Lung (tissue), 12 donors: ENCODE data around the gene CASQ2. TPM values are rescaled to one million over a fixed set of nuclear protein-coding genes. Genes with fewer than 3 reads are reported as not detected.

Experiments
- ATAC-seq: fragments of 200-7000 bp; cut with Tn5 transposase; one replicate; pipeline ENCODE4 v1.9.1; 2020; ENCODE audit warnings: moderate number of reproducible peaks; ENCODE audit not compliant: insufficient read depth, low FRiP score
- DNase-seq, 3 donors: peaks; one replicate each; pipeline ENCODE4 v3.0.0-alpha.2; 2013 to 2017
- H3K27ac ChIP-seq, 2 donors: one replicate each; pipeline ENCODE4 v1.5.1; 2013; ENCODE audit warnings: mild to moderate bottlenecking in 2 of 2, moderate library complexity in 2 of 2, control low read depth in 1 of 2, inconsistent platforms in 1 of 2, low read depth in 1 of 2, low read length in 1 of 2
- H3K27me3 ChIP-seq, 3 donors: one replicate each; pipeline ENCODE4 v1.5.1; 2013; ENCODE audit warnings: low read length in 2 of 3; ENCODE audit not compliant: control insufficient read depth in 3 of 3, insufficient read depth in 3 of 3
- H3K36me3 ChIP-seq, 4 donors: one replicate each; pipeline ENCODE4 v1.5.1; 2013; ENCODE audit warnings: low read length in 4 of 4, mild to moderate bottlenecking in 1 of 4, moderate library complexity in 1 of 4; ENCODE audit not compliant: control insufficient read depth in 4 of 4, insufficient read depth in 4 of 4
- H3K4me1 ChIP-seq, 5 donors: one replicate each; pipeline ENCODE4 v1.5.1; 2013; ENCODE audit warnings: low read length in 5 of 5, mild to moderate bottlenecking in 2 of 5, moderate library complexity in 1 of 5; ENCODE audit not compliant: control insufficient read depth in 5 of 5, insufficient read depth in 5 of 5
- H3K4me3 ChIP-seq: one replicate; pipeline ENCODE4 v1.5.1; 2013; ENCODE audit warnings: mild to moderate bottlenecking, control low read depth, moderate library complexity
- H3K9ac ChIP-seq, 2 donors: one replicate each; pipeline ENCODE4 v1.5.1; 2013; ENCODE audit warnings: low read length in 2 of 2, control low read depth in 1 of 2; ENCODE audit not compliant: insufficient read depth in 1 of 2
- H3K9me3 ChIP-seq, 4 donors: one replicate each; pipeline ENCODE4 v1.5.1; 2013; ENCODE audit warnings: low read length in 3 of 4, mild to moderate bottlenecking in 1 of 4, moderate library complexity in 1 of 4; ENCODE audit not compliant: control insufficient read depth in 4 of 4, insufficient read depth in 3 of 4
- WGBS, 2 donors: extraction: QIAGEN DNeasy Blood & Tissue Kit; methylation state at CpG; one replicate each; pipeline ENCODE4 v1.1.7; 2013; 5-methylcytosine and 5-hydroxymethylcytosine counted together
- polyA plus RNA-seq, 2 donors: library from polyadenylated mRNA; stranded (reverse); fragments of 200-250 nt; gene quantifications; one replicate each; pipeline ENCODE4 v1.2.1, GENCODE V29; 2013
- total RNA-seq, 2 donors: library from RNA; depleted of rRNA in 1 of 2; stranded (reverse); fragments of >200 nt in 1 of 2; gene quantifications; one replicate each; pipeline ENCODE4 v1.2.1, GENCODE V29; 2014 to 2021
- TF ChIP-seq, protein P1 (sequence below): IDR thresholded peaks from 2 replicates; pipeline ENCODE4 v1.5.1; 2012; ENCODE audit warnings: mild to moderate bottlenecking; ENCODE audit errors: control extremely low read depth, extremely low read depth
- donor health status: control.
- donor health status: control.
- donor health status: Bipolar disorder and iron deficiency.
- donor health status: healthy.
- donor health status: DM: yes; HTN: yes; CAD: no.

CASQ2 gene
- total and polyA plus RNA-seq, 4 donors, result 0.50 to 3.4 (median 1.4) TPM

- H3K27me3 ChIP-seq, result peaks cover 0 to 8% (median 0%) of the 10 kb centered on the region in 3 donors
- ATAC-seq (peak; percentile 90), DNase-seq (peak; percentile 80 to 92 (median 92))
- TF ChIP-seq, protein P1, sequence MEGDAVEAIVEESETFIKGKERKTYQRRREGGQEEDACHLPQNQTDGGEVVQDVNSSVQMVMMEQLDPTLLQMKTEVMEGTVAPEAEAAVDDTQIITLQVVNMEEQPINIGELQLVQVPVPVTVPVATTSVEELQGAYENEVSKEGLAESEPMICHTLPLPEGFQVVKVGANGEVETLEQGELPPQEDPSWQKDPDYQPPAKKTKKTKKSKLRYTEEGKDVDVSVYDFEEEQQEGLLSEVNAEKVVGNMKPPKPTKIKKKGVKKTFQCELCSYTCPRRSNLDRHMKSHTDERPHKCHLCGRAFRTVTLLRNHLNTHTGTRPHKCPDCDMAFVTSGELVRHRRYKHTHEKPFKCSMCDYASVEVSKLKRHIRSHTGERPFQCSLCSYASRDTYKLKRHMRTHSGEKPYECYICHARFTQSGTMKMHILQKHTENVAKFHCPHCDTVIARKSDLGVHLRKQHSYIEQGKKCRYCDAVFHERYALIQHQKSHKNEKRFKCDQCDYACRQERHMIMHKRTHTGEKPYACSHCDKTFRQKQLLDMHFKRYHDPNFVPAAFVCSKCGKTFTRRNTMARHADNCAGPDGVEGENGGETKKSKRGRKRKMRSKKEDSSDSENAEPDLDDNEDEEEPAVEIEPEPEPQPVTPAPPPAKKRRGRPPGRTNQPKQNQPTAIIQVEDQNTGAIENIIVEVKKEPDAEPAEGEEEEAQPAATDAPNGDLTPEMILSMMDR, result peak; percentile 68
- no peaks in the 10 kb centered on the region for H3K36me3 ChIP-seq
- H3K27ac ChIP-seq, result peak overlapping the region in 1 of 2 donors; percentile 68
- no peak overlapping the region for H3K4me3 ChIP-seq
- H3K9me3 ChIP-seq, result no peaks in the 10 kb centered on the region
- peaks cover 0 to 6% (median 0%) of the 10 kb centered on the region in 5 donors for H3K4me1 ChIP-seq
- H3K9ac ChIP-seq, result no peak overlapping the region
- WGBS, 2 donors, result 32% methylated on average over 10 of the region's 10 CpGs
Measured at GRCh38 chr1:115771847-115772457, 3.4 kb upstream of the CASQ2 start.

GRCh38 chr1:115771094-115771846 lies 2.8 kb upstream of the CASQ2 start:
- 68 to 72% methylated on average over 14 of the region's 14 CpGs for WGBS, 2 donors
- Histone ChIP-seq H3K27ac (peak overlapping the region in 1 of 2 donors; percentile 68), H3K4me3 (no peak overlapping the region), H3K9me3 (no peaks in the 10 kb centered on the region), H3K9ac (no peak overlapping the region), H3K27me3 (peaks cover 0 to 8% (median 0%) of the 10 kb centered on the region in 3 donors), H3K36me3 (no peaks in the 10 kb centered on the region), H3K4me1 (peaks cover 0 to 6% (median 0%) of the 10 kb centered on the region in 5 donors)
- ATAC-seq, result no peak
- no peak for DNase-seq
- TF ChIP-seq, protein P1, result no peak

GRCh38 chr1:115767403-115767802 lies 1.1 kb downstream of the CASQ2 start:
- Histone ChIP-seq H3K27me3 (peaks cover 0 to 2% (median 0%) of the 10 kb centered on the region in 3 donors), H3K36me3 (no peaks in the 10 kb centered on the region)
- ATAC-seq, result no peak

More at GRCh38 chr1:115767403-115767802, 1.1 kb downstream of the CASQ2 start:
- Histone ChIP-seq H3K27ac (peak overlapping the region in 1 of 2 donors; percentile 89), H3K4me3 (no peak overlapping the region), H3K4me1 (peaks cover 0 to 7% (median 2%) of the 10 kb centered on the region in 5 donors), H3K9ac (no peak overlapping the region), H3K9me3 (peaks cover 0 to 2% (median 0%) of the 10 kb centered on the region in 4 donors)
- TF ChIP-seq, protein P1, result no peak
- whole genome bisulfite sequencing, 2 donors, result 92 to 93% methylated on average over 4 of the region's 4 CpGs
- no peak for DNase-seq
